Measurements from ENCODE around the gene CLSTN1. TPM values are rescaled to one million over a fixed set of nuclear protein-coding genes. Genes with fewer than 3 reads are reported as not detected.

The CLSTN1 gene
- total and polyA plus RNA-seq, 10 of the 15 experiments (the other 5 are each of a cell fraction or from before 2014, with no cell fraction given): 2.7 to 64.4 (median 23.2) TPM

- no peak overlapping the region for H3K4me3 ChIP-seq
- H3K9ac ChIP-seq (ENCODE audit: control insufficient read depth, insufficient read depth, low read length): no peak overlapping the region
- DNase-seq (ENCODE audit: low read depth, low spot score): no peak
- no peak overlapping the region for H3K27ac ChIP-seq (ENCODE audit: control insufficient read depth, insufficient read depth)
- POLR2A ChIA-PET: interaction anchor here (0.7 kb wide), 1 partner anchor 26 kb away, joined by 3 read pairs; no protein-coding TSS in a partner anchor
- H4K20me1 ChIP-seq (ENCODE audit: control insufficient read depth, insufficient read depth): no peaks in the 10 kb centered on the region
- no peak for FAIRE-seq
- H3K36me3 ChIP-seq (ENCODE audit: control insufficient read depth in 2 of 2, insufficient read depth in 2 of 2, low read length in 1 of 2): no peaks in the 10 kb centered on the region
- SMC1A ChIA-PET (ENCODE audit: uncharacterized antibody, unreplicated experiment): no interaction called here
- intact Hi-C loops (cut with micrococcal nuclease; ENCODE audit: unreplicated experiment): no loop called here
- in situ Hi-C loops (cut with MboI): no loop called here
- 23% methylated on average over 9 of the region's 9 CpGs for WGBS (ENCODE audit: insufficient coverage, insufficient replicate concordance, low lambda C conversion rate, missing lambda C conversion rate)
- CTCF ChIA-PET: interaction anchor here (1.0 to 2.3 kb wide), 3 partner anchors 8 to 58 kb away, joined by 3 to 5 read pairs (median 4); no protein-coding TSS in a partner anchor
- no peaks in the 10 kb centered on the region for H3K79me2 ChIP-seq (ENCODE audit: control insufficient read depth, insufficient read depth, low read length)
- H2AFZ ChIP-seq (ENCODE audit: control insufficient read depth, low read depth, low read length): no peak overlapping the region
- no peak overlapping the region for H3K4me2 ChIP-seq (ENCODE audit: control insufficient read depth, insufficient read depth)
- H3K9me3 ChIP-seq (replicated peaks; ENCODE audit: control insufficient read depth, insufficient read depth, low read length): no peaks in the 10 kb centered on the region; the same call in 2 of the 3 replicates
- no peaks in the 10 kb centered on the region for H3K4me1 ChIP-seq (ENCODE audit: control insufficient read depth, insufficient read depth, low read length)
- RAD21 ChIA-PET (ENCODE audit: unreplicated experiment): no interaction called here
- no peak for ATAC-seq
- TF ChIP-seq HDGF (IDR thresholded peaks at IDR 0.05) (no peak), BACH1 (IDR thresholded peaks at IDR 0.05; ENCODE audit: borderline replicate concordance) (no peak), RAD21 (IDR thresholded peaks at IDR 0.05; ENCODE audit: insufficient read depth, low read depth, low read length) (no peak), SIN3A (IDR thresholded peaks at IDR 0.05; ENCODE audit: low read depth, low read length) (no peak), PRDM15 (CRISPR knock-in tag; IDR thresholded peaks at IDR 0.05) (no peak), GATAD2B (conservative IDR thresholded peaks at IDR 0.05; ENCODE audit: low read depth) (no peak), NFYB (IDR thresholded peaks at IDR 0.05; ENCODE audit: insufficient read depth, low read depth, low read length) (no peak), KDM1A (IDR thresholded peaks at IDR 0.05; ENCODE audit: borderline replicate concordance) (no peak), RFX5 (IDR thresholded peaks at IDR 0.05; ENCODE audit: low read depth, low read length) (no peak), FOXK2 (IDR thresholded peaks at IDR 0.05) (no peak), NR2C2 (IDR thresholded peaks at IDR 0.05; ENCODE audit: borderline replicate concordance, control insufficient read depth, insufficient read length, low read depth) (no peak), NFYA (IDR thresholded peaks at IDR 0.05; ENCODE audit: borderline replicate concordance, low read depth, low read length) (no peak), CUX1 (IDR thresholded peaks at IDR 0.05; ENCODE audit: insufficient replicate concordance, low read depth, low read length) (no peak), POLR2AphosphoS5 (IDR thresholded peaks at IDR 0.05; ENCODE audit: low read length) (no peak), SUZ12 (IDR thresholded peaks at IDR 0.05; ENCODE audit: unreplicated experiment) (no peak)
- H3K27me3 ChIP-seq (replicated peaks in 1 of 2; ENCODE audit: control insufficient read depth in 2 of 2, insufficient read depth in 2 of 2, low read length in 1 of 2): no peaks in the 10 kb centered on the region; a peak in 1 of 4 replicates
- BruUV-seq (replicated peaks): no TSS peak
These were observed 18.4 kb upstream of the CLSTN1 start for GRCh38 chr1:9842073-9842711.
